GM08714 (cell line): ENCODE measurements around the gene KDM4C.

Experiments used
- H3K4me3 ChIP-seq: fragments of 200-500 bp; sonication (Bioruptor generic); 2 replicates; pipeline ENCODE4 v1.5.1; 2014; ENCODE audit warnings: mild to moderate bottlenecking, low read length, inconsistent platforms
- ZNF274 ChIP-seq: IDR thresholded peaks from 2 replicates; pipeline ENCODE4 v1.6.1; 2012; ENCODE audit warnings: mild to moderate bottlenecking, low read depth, low read length

The KDM4C gene

DNA sequence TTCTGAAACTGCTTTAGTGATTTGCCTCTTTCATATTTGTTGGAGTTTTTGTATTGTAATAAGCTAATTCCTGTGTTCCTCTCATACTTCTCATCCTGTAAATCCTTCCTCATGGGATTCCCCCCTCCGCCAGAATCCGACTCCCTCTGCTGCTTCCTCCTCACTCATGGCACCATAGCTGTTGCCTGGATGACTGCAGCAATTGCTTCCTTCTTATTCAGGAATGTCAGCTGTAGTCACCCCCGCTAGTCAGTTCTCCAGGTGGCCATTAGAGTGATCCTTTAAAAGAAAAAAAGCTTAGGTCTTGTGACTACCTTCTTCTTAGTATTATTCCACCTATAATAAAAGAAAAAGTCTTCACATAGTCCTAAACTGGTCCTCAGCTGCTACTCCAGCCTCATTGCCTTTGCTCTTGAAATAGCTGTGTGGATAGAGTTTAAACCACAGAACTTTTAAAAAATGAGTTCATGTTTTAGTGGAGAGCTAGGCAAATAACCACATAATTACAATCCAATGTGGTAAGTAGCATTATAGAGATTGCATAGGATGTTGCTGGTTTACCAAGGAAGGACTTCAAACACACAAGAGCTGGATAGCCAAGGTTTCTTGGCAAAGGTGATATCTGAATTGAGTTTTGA lies 227.3 kb downstream of the KDM4C start:
- no peak overlapping the region for H3K4me3 ChIP-seq
- no peak for TF ChIP-seq ZNF274

DNA sequence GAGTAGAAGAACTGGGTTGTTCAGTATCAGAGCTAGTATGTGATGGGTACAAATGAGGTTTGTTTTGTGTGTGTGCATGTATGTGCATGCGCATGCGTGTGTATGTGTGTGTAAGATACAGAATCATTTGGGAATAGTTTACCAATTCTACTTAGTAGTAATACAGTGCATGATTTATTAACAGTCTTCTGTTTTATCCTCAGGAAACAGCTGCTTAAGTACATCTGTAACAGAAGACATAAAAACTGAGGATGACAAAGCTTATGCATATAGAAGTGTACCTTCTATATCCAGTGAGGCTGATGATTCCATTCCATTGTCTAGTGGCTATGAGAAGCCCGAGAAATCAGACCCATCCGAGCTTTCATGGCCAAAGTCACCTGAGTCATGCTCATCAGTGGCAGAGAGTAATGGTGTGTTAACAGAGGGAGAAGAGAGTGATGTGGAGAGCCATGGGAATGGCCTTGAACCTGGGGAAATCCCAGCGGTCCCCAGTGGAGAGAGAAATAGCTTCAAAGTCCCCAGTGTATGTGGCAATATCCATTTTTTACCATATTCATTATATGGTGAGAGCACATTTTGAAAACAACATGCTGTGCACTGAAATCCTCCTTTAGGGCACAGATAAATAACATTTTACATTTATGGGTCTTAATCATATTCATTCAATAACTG lies 228.5 kb downstream of the KDM4C start:
- H3K4me3 ChIP-seq: no peak overlapping the region
- TF ChIP-seq ZNF274: no peak

DNA sequence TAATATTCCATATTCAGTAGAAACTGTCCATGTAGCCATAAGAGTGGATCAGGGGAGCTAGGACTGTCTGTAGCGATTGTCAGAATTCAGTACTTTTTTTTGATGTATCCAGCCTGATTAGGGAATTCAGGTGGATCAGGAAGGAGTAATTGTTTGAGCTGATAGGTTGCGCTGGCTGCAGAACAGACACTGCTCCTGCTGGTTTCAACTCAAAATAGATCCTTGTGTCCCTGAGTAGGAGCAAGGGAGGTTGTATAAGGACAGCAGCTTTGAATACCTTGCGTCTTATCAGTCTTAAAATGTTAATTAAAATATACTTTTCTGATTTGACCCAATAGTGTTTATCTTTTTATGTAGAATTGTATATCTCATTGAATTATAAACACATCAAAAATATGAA lies 229.6 kb downstream of the KDM4C start:
- no peak for TF ChIP-seq ZNF274
- H3K4me3 ChIP-seq: no peak overlapping the region

DNA sequence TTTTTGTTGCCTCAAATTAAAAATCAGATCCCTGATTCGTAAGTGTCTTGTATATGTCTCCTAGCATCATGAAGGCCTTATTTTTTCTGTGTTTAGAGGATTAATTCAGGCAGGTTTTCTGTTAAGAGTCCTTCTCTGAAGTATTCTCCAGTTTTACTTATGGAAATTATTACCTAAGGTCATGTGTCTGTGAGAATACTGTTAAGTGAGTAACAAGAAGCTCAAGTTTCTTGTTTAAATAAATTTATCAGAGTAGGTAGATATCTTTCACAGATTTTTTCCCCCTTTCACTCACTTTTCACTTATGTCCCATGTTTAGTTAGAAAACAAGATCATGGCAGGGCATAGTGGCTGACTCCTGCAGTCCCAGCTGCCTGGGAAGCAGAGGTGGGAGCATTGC lies 233.6 kb downstream of the KDM4C start:
- no peak overlapping the region for H3K4me3 ChIP-seq
- TF ChIP-seq ZNF274: no peak

DNA sequence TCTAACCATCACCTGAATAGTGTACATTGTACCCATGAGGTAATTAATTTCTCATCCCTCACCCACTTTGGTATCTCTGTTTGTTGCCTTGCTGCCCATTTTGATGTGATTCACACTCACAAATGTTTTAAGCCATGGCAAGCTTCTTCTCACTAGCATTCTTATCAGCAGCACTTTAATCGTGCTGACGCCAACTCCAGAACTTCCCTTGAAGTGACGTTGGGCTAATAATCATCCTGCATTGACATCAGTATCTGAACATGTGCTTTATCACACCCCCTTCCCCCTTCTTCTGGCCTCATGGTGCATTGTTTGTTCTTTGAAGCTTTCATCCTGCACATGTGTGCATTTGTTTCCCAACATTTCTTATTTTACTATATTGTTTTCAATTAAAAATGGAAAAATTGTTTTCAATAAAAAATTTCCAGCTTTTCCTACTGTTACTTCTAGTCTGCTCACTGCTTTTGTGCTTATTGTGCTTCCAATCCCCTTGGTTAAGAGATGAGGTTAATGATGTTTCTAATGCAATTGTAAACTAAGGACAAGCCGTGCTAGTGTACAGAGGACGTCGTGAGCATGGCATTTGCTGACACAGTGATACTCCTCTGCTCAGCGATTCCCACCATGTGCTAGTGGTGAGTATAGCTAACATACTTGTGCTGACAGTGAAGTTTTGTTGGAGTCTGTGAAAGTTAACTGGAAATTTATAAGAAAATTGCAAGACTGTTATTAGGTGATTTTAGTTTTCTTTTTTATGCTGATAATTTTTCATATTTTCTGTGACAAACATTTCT lies 238.5 kb downstream of the KDM4C start:
- no peak for TF ChIP-seq ZNF274
- no peak overlapping the region for H3K4me3 ChIP-seq

DNA sequence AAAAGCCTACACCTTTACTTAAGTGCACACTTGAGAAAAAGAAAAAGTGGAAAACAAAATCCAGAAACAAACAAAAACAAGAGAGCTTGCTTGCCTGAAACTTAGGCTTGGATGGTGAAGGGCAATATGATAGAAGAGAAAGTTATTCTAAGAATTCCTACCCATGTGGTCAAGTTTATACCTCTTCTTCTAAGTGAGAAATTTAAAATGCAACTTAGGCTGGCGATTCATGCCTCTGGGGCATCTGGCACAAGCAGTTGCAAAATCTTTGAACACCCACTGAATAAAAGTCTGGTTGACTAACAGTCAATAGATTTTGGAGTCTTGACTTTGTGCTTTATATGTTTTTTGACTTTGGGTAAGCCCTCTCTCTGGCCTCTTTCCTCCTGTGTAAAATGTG lies 239.6 kb downstream of the KDM4C start:
- no peak overlapping the region for H3K4me3 ChIP-seq
- TF ChIP-seq ZNF274: no peak

DNA sequence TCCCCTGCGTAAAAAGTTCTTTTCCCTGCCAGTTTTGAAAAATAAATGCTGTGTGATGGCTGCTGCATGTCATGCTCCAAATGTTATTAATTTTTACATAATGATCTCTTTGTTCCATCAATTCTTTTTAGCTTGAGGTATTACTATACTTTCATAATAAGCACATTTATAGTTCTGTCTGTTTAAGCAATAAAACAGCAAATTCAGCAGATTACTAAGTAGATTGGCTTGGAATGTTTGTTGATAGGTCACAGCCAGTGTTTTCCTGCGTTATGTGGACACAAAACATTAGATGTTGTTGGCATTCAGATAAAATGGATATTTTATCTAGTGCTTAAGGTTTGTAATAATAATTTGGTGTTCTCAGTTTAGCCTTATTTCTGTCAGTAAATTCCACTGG lies 242.0 kb downstream of the KDM4C start:
- no peak overlapping the region for H3K4me3 ChIP-seq
- TF ChIP-seq ZNF274: no peak

DNA sequence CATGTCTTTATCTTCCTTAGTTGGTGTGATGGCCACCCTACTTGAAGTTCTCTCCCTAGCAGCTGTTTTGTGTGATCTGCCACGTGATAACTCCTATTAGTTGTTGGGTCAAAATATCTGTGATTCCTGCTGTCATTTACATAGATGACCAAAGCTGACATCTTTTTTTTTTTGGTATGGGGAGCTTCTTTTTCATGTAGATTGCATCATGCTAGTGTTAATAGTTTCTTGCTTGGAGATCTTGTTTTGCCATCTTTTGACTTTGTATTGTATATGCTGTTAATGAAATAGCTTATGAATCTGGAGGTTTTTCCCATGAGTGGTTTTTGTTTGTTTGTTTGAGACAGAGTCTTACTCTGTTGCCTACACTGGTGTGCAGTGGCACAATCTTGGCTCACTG lies 243.8 kb downstream of the KDM4C start:
- TF ChIP-seq ZNF274: no peak
- H3K4me3 ChIP-seq: no peak overlapping the region

DNA sequence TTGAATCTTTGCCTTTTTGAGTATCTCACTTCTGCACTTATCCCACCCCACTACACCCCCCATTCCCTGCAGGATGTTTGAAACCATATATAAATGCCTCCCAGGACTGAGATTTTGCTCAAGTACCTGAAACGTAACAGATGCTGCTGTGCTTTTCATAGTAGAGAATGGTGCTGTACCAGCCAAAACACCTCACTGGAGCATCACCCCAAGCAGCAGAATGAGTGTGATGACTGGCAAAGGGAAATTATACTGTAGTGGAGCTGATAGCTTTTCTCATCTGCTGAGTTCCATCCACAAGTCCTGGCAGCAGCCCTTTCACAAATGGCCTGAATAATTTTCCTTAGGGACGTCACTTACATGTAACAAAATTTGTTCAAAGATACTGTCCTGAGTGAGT lies 246.1 kb downstream of the KDM4C start:
- no peak for TF ChIP-seq ZNF274

DNA sequence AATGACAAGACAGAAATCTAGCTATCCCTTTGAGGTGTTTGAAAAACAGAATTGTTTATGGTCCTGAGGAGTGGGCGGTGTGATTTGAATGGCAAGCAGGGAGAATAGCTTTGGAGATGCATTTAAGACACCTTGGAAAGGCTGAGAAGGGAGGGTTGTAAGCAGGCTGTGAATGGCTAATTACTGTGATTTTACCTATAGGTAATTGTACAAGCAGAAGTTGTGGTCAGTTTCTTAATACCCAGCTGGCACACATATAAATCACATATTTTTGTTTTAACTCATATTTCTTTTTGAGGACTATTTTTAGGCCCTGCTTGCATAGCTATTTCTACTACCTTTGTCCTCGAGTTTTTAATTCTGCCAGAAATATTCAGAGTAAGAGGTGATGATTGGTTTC lies 248.6 kb downstream of the KDM4C start:
- no peak overlapping the region for H3K4me3 ChIP-seq
- TF ChIP-seq ZNF274: no peak

More for the DNA sequence above, 246.1 kb downstream of the KDM4C start:
- H3K4me3 ChIP-seq: no peak overlapping the region

DNA sequence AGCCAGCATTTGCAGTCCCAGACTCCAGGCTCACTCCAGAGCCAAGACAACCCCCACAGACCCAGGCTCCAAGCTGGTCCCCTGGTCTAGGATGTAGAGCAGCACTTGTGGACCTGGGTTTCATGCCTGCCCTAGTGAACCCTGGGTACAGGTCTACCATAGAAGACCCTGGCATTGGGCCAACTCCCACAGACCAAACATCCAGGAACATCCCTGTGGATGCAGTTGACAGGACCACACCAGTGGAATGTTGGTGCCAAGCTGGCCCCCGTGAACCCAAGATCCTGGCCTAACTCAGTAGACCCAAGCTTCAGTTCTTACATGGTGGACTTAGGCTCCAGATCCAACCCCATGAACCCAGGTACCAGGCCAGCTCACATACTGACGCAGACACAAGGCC lies 250.6 kb downstream of the KDM4C start:
- H3K4me3 ChIP-seq: no peak overlapping the region
- TF ChIP-seq ZNF274: no peak

DNA sequence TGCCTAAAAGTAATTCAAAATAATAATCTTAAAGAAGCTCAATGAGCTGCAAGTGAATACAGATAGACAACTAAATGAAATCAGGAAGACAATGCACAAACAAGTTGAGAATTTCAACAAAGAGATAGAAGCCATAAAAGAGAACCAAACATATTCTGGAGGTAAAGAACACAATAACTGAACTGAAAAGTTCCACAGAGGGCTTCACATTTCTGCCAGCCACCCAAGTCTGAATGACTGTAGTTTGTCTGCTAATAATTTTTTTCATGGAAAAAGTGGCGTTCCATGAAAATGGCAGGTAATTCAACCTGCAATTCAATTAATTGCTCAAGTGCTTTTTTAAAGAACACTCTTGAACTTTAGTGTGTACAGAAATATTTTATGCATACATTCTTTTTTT lies 251.3 kb downstream of the KDM4C start:
- no peak for TF ChIP-seq ZNF274
- H3K4me3 ChIP-seq: no peak overlapping the region

DNA sequence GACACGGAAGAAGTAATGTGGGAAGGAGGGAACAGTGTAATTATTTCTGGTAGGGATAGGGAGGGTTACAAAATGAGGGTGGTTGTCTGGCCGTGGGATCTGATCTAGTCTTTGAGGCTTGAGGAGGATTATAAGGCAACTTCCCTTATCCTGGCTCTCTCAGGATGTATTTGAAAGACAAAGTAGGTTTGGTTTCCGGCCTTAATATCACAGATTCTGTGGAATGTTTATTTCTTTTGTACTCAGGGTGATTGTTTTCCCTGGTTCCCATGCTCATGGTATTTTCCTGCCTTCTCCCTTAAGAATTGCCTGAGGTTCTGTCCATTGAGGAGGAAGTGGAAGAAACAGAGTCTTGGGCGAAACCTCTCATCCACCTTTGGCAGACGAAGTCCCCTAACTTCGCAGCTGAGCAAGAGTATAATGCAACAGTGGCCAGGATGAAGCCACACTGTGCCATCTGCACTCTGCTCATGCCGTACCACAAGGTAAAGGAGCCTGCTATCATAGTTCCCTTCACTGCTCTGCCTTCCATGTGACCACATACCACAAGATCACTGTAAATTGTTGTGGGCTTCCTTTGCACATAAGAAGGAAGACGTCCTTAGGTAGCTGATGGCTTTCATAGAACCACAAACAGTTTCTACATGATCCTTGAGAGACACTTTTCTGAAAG lies 253.8 kb downstream of the KDM4C start:
- no peak for TF ChIP-seq ZNF274

DNA sequence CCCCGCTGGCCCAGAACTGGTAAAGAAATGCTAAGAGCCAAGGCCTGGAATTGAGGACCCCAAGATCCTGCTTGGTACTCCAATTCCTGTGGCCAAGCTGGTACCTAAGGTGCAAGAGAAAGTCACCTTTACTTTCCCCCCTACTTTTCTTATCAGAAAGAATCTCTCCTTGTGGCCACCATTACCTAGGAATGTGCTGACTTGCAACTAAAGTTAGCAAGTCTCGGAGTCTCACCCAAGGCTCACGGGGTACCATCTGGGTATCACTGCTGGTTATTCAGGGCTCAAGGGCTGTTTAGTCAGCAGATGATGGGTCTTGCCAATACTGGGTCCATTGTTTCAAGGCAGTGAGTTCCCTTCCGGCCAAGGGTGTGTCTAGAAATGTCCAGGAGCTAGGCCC lies 270.2 kb downstream of the KDM4C start:
- no peak for TF ChIP-seq ZNF274
- H3K4me3 ChIP-seq: no peak overlapping the region

More for the DNA sequence above, 253.8 kb downstream of the KDM4C start:
- H3K4me3 ChIP-seq: no peak overlapping the region
